Measurements from ENCODE around the gene EEF1AKMT3. TPM values are rescaled to one million over a fixed set of nuclear protein-coding genes. Genes with fewer than 3 reads are reported as not detected.

Gene EEF1AKMT3
- total and polyA plus RNA-seq, 9 of the 15 experiments (the other 6 are each of a cell fraction or from before 2014, with no cell fraction given): 4.1 to 17.2 (median 7.9) TPM

DNA sequence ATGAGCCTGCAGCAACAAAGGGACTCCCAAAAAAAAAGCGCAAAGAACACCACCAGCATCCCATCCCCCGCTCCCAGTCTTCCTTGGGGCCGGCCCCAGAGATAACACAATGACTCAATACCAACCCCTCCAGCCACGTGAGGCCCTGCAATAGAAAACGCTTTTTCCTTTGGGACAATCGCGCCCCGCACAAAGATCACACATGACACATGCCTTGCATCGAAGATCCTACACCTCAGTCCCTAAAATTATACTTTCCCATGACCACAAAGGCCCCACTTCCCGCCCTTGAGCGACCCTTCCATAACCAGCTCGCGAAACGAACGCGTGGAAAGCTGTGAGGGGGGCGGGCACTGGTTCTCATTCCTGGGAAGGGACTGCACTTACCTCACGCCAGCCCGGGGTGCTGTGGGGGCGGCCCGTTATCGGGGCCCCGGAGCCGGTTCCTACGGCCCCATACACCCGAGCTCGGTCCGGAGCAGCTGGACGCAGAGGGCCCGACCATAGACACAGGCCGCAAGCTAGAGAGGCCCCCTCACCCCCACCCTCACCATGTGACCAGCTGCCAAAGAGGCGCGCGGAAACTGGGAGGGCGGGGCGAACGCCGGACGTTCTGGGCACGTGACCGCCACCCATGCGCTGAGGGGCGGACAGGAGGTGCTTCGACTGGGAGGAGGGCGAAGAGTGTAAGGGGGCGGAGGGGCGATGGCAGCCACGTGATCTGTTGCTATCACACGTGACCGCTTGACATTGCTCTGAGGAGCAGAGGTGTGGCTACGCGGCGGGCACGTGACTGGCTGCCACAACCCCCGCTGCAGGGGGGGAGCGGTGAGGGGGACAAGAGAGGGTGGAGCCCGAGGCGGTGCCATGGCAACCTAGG lies 20.4 kb upstream of the EEF1AKMT3 start, which contains the start of gene CDK4 (continued):
- TF ChIP-seq, protein P1, sequence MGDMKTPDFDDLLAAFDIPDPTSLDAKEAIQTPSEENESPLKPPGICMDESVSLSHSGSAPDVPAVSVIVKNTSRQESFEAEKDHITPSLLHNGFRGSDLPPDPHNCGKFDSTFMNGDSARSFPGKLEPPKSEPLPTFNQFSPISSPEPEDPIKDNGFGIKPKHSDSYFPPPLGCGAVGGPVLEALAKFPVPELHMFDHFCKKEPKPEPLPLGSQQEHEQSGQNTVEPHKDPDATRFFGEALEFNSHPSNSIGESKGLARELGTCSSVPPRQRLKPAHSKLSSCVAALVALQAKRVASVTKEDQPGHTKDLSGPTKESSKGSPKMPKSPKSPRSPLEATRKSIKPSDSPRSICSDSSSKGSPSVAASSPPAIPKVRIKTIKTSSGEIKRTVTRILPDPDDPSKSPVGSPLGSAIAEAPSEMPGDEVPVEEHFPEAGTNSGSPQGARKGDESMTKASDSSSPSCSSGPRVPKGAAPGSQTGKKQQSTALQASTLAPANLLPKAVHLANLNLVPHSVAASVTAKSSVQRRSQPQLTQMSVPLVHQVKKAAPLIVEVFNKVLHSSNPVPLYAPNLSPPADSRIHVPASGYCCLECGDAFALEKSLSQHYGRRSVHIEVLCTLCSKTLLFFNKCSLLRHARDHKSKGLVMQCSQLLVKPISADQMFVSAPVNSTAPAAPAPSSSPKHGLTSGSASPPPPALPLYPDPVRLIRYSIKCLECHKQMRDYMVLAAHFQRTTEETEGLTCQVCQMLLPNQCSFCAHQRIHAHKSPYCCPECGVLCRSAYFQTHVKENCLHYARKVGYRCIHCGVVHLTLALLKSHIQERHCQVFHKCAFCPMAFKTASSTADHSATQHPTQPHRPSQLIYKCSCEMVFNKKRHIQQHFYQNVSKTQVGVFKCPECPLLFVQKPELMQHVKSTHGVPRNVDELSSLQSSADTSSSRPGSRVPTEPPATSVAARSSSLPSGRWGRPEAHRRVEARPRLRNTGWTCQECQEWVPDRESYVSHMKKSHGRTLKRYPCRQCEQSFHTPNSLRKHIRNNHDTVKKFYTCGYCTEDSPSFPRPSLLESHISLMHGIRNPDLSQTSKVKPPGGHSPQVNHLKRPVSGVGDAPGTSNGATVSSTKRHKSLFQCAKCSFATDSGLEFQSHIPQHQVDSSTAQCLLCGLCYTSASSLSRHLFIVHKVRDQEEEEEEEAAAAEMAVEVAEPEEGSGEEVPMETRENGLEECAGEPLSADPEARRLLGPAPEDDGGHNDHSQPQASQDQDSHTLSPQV (IDR thresholded peaks at IDR 0.05): peak; percentile 59
- TF ChIP-seq, protein P2, sequence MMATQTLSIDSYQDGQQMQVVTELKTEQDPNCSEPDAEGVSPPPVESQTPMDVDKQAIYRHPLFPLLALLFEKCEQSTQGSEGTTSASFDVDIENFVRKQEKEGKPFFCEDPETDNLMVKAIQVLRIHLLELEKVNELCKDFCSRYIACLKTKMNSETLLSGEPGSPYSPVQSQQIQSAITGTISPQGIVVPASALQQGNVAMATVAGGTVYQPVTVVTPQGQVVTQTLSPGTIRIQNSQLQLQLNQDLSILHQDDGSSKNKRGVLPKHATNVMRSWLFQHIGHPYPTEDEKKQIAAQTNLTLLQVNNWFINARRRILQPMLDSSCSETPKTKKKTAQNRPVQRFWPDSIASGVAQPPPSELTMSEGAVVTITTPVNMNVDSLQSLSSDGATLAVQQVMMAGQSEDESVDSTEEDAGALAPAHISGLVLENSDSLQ (IDR thresholded peaks at IDR 0.05): peak; percentile 84
- TF ChIP-seq ZNF717 (CRISPR knock-in tag; IDR thresholded peaks at IDR 0.05) (no peak), MEF2D (tag; conservative IDR thresholded peaks at IDR 0.05; ENCODE audit: low read depth) (no peak; the same call in none of the 2 replicates), CREB1 (IDR thresholded peaks at IDR 0.05) (peak; percentile 74; the same call in 1 of the 2 replicates), CREB1 (CRISPR knock-in tag; IDR thresholded peaks at IDR 0.05) (peak; percentile 87), TARDBP (IDR thresholded peaks at IDR 0.05) (no peak), POU5F1 (IDR thresholded peaks at IDR 0.05; ENCODE audit: borderline replicate concordance, low read depth, low read length, partially characterized antibody) (peak; percentile 14), ZNF175 (CRISPR knock-in tag; IDR thresholded peaks at IDR 0.05; ENCODE audit: low read depth) (peak; percentile 88), HDAC1 (IDR thresholded peaks at IDR 0.05) (peak in 1 of 2 experiments; percentile 92; a peak in 2 of 4 replicates), PHF20 (IDR thresholded peaks at IDR 0.05; ENCODE audit: partially characterized antibody) (peak; percentile 60), NFE2L1 (tag; IDR thresholded peaks at IDR 0.05; ENCODE audit: borderline replicate concordance, low read depth) (no peak), ZEB2 (IDR thresholded peaks at IDR 0.05) (peak; percentile 28; the same call in 1 of the 2 replicates), PHF8 (IDR thresholded peaks at IDR 0.05; ENCODE audit: borderline replicate concordance, low read length) (peak; percentile 82), ETV1 (tag; conservative IDR thresholded peaks at IDR 0.05; ENCODE audit: low read depth) (peak; percentile 62), CREM (IDR thresholded peaks at IDR 0.05; ENCODE audit: low read depth) (peak; percentile 91), NR1H2 (CRISPR knock-in tag; IDR thresholded peaks at IDR 0.05) (no peak), TAF7 (tag; IDR thresholded peaks at IDR 0.05) (no peak; the same call in none of the 2 replicates), STAT5A (IDR thresholded peaks at IDR 0.05; ENCODE audit: borderline replicate concordance, low read length) (no peak; the same call in 1 of the 2 replicates)
- TF ChIP-seq, protein P3, sequence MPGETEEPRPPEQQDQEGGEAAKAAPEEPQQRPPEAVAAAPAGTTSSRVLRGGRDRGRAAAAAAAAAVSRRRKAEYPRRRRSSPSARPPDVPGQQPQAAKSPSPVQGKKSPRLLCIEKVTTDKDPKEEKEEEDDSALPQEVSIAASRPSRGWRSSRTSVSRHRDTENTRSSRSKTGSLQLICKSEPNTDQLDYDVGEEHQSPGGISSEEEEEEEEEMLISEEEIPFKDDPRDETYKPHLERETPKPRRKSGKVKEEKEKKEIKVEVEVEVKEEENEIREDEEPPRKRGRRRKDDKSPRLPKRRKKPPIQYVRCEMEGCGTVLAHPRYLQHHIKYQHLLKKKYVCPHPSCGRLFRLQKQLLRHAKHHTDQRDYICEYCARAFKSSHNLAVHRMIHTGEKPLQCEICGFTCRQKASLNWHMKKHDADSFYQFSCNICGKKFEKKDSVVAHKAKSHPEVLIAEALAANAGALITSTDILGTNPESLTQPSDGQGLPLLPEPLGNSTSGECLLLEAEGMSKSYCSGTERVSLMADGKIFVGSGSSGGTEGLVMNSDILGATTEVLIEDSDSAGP (CRISPR knock-in tag; IDR thresholded peaks at IDR 0.05): no peak
- TF ChIP-seq, protein P4, sequence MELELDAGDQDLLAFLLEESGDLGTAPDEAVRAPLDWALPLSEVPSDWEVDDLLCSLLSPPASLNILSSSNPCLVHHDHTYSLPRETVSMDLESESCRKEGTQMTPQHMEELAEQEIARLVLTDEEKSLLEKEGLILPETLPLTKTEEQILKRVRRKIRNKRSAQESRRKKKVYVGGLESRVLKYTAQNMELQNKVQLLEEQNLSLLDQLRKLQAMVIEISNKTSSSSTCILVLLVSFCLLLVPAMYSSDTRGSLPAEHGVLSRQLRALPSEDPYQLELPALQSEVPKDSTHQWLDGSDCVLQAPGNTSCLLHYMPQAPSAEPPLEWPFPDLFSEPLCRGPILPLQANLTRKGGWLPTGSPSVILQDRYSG (tag; conservative IDR thresholded peaks at IDR 0.05; ENCODE audit: low read depth): no peak

Data from K562 (cell line).